Measurements from ENCODE around the gene RGL2. TPM values are rescaled to one million over a fixed set of nuclear protein-coding genes. Genes with fewer than 3 reads are reported as not detected.
A peak's percentile ranks its signal among the peaks of the same experiment; 100 is the strongest.

The RGL2 gene
- total and polyA plus RNA-seq, 10 of the 15 experiments (the other 5 are each of a cell fraction or from before 2014, with no cell fraction given): 0.84 to 21.2 (median 6.8) TPM

DNA sequence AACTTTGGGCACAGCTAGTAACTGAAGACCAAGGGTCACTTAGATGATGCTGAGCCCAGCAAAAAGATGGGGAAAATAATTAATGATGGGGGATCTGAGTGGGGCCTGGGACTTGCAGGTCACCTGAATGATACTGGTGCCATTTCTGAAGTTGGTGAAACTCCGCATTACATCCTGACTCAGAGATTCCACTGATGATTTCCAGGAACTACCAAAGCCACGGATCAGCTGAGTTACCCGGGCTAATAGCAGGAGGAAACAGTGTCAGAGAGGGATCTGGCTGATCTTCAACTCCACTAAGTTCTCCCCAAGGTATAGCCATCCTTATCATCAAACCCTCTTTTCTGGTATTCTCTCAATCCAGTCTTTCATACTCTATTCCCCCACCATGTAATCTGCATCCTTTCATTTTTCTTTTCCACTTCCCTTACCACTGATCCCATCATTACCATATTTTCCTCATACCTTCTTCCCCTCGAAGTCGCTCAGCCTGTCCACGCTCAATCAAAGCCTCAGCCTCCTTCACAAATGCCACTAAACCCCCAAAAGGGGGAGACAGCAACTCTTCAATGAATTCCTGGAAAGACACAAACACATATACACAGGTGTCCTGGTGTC is 47.2 kb downstream of the RGL2 start:
- ChIA-PET RAD21 (ENCODE audit: unreplicated experiment) (no interaction called here), SMC1A (ENCODE audit: uncharacterized antibody, unreplicated experiment) (interaction anchor here (1.5 to 1.7 kb wide), 2 partner anchors 17 to 23 kb away, joined by 3 to 6 read pairs; no protein-coding TSS in a partner anchor), CTCF (interaction anchor here (1.0 to 3.8 kb wide), 5 partner anchors 9 to 352 kb away, joined by 3 to 23 read pairs (median 6); partner anchors contain the start of genes RGL2, RPS18 and VPS52), POLR2A (interaction anchor here (0.6 to 5.2 kb wide), 6 partner anchors 11 to 139 kb away, joined by 3 to 40 read pairs (median 4); partner anchors contain the start of genes RING1, RPS18 and VPS52)
- Histone ChIP-seq H3K4me2 (ENCODE audit: control insufficient read depth, insufficient read depth) (no peak overlapping the region), H3K27ac (ENCODE audit: control insufficient read depth, insufficient read depth) (no peak overlapping the region), H4K20me1 (ENCODE audit: control insufficient read depth, insufficient read depth) (no peaks in the 10 kb centered on the region), H2AFZ (ENCODE audit: control insufficient read depth, low read depth, low read length) (no peak overlapping the region), H3K36me3 (ENCODE audit: control insufficient read depth in 2 of 2, insufficient read depth in 2 of 2, low read length in 1 of 2) (peaks cover 2 to 12% of the 10 kb centered on the region in 2 experiments; a peak in 2 of 4 replicates), H3K27me3 (replicated peaks in 1 of 2; ENCODE audit: control insufficient read depth in 2 of 2, insufficient read depth in 2 of 2, low read length in 1 of 2) (no peaks in the 10 kb centered on the region), H3K4me1 (ENCODE audit: control insufficient read depth, insufficient read depth, low read length) (peaks cover 10% of the 10 kb centered on the region), H3K9ac (ENCODE audit: control insufficient read depth, insufficient read depth, low read length) (no peak overlapping the region), H3K4me3 (no peak overlapping the region), H3K79me2 (ENCODE audit: control insufficient read depth, insufficient read depth, low read length) (peaks cover 13% of the 10 kb centered on the region), H3K9me3 (replicated peaks; ENCODE audit: control insufficient read depth, insufficient read depth, low read length) (no peaks in the 10 kb centered on the region)
- DNase-seq (ENCODE audit: low read depth, low spot score): no peak
- TF ChIP-seq, protein P1, sequence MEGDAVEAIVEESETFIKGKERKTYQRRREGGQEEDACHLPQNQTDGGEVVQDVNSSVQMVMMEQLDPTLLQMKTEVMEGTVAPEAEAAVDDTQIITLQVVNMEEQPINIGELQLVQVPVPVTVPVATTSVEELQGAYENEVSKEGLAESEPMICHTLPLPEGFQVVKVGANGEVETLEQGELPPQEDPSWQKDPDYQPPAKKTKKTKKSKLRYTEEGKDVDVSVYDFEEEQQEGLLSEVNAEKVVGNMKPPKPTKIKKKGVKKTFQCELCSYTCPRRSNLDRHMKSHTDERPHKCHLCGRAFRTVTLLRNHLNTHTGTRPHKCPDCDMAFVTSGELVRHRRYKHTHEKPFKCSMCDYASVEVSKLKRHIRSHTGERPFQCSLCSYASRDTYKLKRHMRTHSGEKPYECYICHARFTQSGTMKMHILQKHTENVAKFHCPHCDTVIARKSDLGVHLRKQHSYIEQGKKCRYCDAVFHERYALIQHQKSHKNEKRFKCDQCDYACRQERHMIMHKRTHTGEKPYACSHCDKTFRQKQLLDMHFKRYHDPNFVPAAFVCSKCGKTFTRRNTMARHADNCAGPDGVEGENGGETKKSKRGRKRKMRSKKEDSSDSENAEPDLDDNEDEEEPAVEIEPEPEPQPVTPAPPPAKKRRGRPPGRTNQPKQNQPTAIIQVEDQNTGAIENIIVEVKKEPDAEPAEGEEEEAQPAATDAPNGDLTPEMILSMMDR (IDR thresholded peaks at IDR 0.05 in 2 of 3, conservative IDR thresholded peaks at IDR 0.05 in 1 of 3; ENCODE audit: control insufficient read depth in 2 of 3, extremely low read depth in 1 of 3, insufficient read depth in 1 of 3, low read depth in 3 of 3, low read length in 3 of 3): peak in 1 of 3 experiments; percentile 9; a peak in 1 of 6 replicates
- TF ChIP-seq RBBP5 (conservative IDR thresholded peaks at IDR 0.05) (no peak), SREBF2 (IDR thresholded peaks at IDR 0.05; ENCODE audit: low read length) (no peak), RFX5 (IDR thresholded peaks at IDR 0.05; ENCODE audit: low read depth, low read length) (no peak), MYC (IDR thresholded peaks at IDR 0.05; ENCODE audit: insufficient read depth, insufficient read length, insufficient replicate concordance, low read length, severe bottlenecking) (no peak), HDGF (IDR thresholded peaks at IDR 0.05) (no peak), NFYB (IDR thresholded peaks at IDR 0.05; ENCODE audit: insufficient read depth, low read depth, low read length) (no peak), CHD4 (IDR thresholded peaks at IDR 0.05) (no peak)
- in situ Hi-C loops (cut with MboI): no loop called here
- FAIRE-seq: no peak
- 70% methylated on average over 6 of the region's 6 CpGs for WGBS (ENCODE audit: insufficient coverage, insufficient replicate concordance, low lambda C conversion rate, missing lambda C conversion rate)
- intact Hi-C loops (cut with micrococcal nuclease; ENCODE audit: unreplicated experiment): no loop called here
- no peak for ATAC-seq
- TSS peak; percentile 55 for BruUV-seq (replicated peaks)
